GM12878 (cell line): ENCODE measurements around the gene PALD1. TPM values are rescaled to one million over a fixed set of nuclear protein-coding genes. Genes with fewer than 3 reads are reported as not detected.

Source experiments
- ATAC-seq: fragments of 200-7000 bp; cut with Tn5 transposase; 3 replicates; pipeline ENCODE4 v1.9.1; 2020; ENCODE audit warnings: mild to moderate bottlenecking, moderate library complexity
- BruUV-seq: library from RNA; stranded (reverse); fragments of 400-500 nt; replicated peaks from 2 replicates; lab custom pipeline; 2021; lab: Mats Ljungman, UMichigan
- CTCF ChIA-PET: fragments of 300-600 bp; sonication (Branson Sonifier 250); formaldehyde crosslinking; extraction: SDS; loops from one replicate; lab custom pipeline; 2021; ENCODE audit warnings: inconsistent platforms; lab: Yijun Ruan, JAX
- POLR2A ChIA-PET: fragments of 350-600 bp; formaldehyde crosslinking; extraction: SDS; loops from one replicate; lab custom pipeline; 2021; ENCODE audit warnings: inconsistent platforms; lab: Charles Lee
- RAD21 ChIA-PET: fragments of 300-600 bp; sonication (Branson Sonifier 250); formaldehyde crosslinking; loops from one replicate; lab custom pipeline; 2023; ENCODE audit warnings: antibody characterized with exemption; ENCODE audit not compliant: unreplicated experiment; lab: Charles Lee
- SMC1A ChIA-PET: fragments of 300-600 bp; sonication (Branson Sonifier 250); formaldehyde crosslinking; loops from one replicate; lab custom pipeline; 2023; ENCODE audit not compliant: unreplicated experiment, uncharacterized antibody; lab: Charles Lee
- DNase-seq: peaks from one replicate; pipeline ENCODE4 v3.0.0-alpha.2; 2011; ENCODE audit warnings: low read depth, low spot score
- FAIRE-seq: peaks from 3 replicates; lab custom pipeline; 2011; peaks lifted over from hg19 to GRCh38; lab: Jason Lieb, UNC
- H2AFZ ChIP-seq: 2 replicates; pipeline ENCODE4 v1.6.0; 2011; ENCODE audit warnings: low read depth, low read length, control low read depth; ENCODE audit not compliant: control insufficient read depth
- H3K27ac ChIP-seq: 2 replicates; pipeline ENCODE4 v1.5.1; 2011; ENCODE audit warnings: control low read depth; ENCODE audit not compliant: control insufficient read depth, insufficient read depth
- H3K27me3 ChIP-seq, 2 experiments: replicated peaks in 1 of 2; 2 replicates each; pipeline versions ENCODE4 v1.6.0 to v1.6.1; 2011; ENCODE audit warnings: low read length in 1 of 2; ENCODE audit not compliant: control insufficient read depth in 2 of 2, insufficient read depth in 2 of 2
- H3K36me3 ChIP-seq, 2 experiments: 2 replicates each; pipeline ENCODE4 v1.5.1; 2011; ENCODE audit warnings: low read length in 1 of 2; ENCODE audit not compliant: control insufficient read depth in 2 of 2, insufficient read depth in 2 of 2
- H3K4me1 ChIP-seq: 2 replicates; pipeline ENCODE4 v1.6.1; 2011; ENCODE audit warnings: mild to moderate bottlenecking, low read length, moderate library complexity, mixed read lengths; ENCODE audit not compliant: control insufficient read depth, insufficient read depth
- H3K4me2 ChIP-seq: 2 replicates; pipeline ENCODE4 v1.6.0; 2011; ENCODE audit warnings: control low read depth; ENCODE audit not compliant: control insufficient read depth, insufficient read depth
- H3K4me3 ChIP-seq: fragments of 200-600 bp; sonication (generic); 2 replicates; pipeline ENCODE4 v1.5.1; 2016
- H3K79me2 ChIP-seq: 2 replicates; pipeline ENCODE4 v1.6.0; 2011; ENCODE audit warnings: low read length; ENCODE audit not compliant: control insufficient read depth, insufficient read depth
- H3K9ac ChIP-seq: 2 replicates; pipeline ENCODE4 v1.8.0; 2011; ENCODE audit warnings: low read length, control low read depth, mixed read lengths; ENCODE audit not compliant: control insufficient read depth, insufficient read depth
- H3K9me3 ChIP-seq: replicated peaks from 3 replicates; pipeline ENCODE4 v1.5.1; 2011; ENCODE audit warnings: mild to moderate bottlenecking, low read length; ENCODE audit not compliant: control insufficient read depth, insufficient read depth
- H4K20me1 ChIP-seq: 2 replicates; pipeline ENCODE4 v1.6.0; 2011; ENCODE audit not compliant: control insufficient read depth, insufficient read depth
- CBX5 ChIP-seq: sonication (generic); IDR thresholded peaks from 2 replicates; pipeline ENCODE4 v1.6.1; 2016; ENCODE audit warnings: low read depth, moderate library complexity, mild to moderate bottlenecking, inconsistent platforms
- CREM ChIP-seq: IDR thresholded peaks from 2 replicates; pipeline ENCODE4 v1.6.1; 2014; ENCODE audit warnings: antibody characterized with exemption, low read depth
- HCFC1 ChIP-seq: fragments of 150-350 bp; IDR thresholded peaks from 2 replicates; pipeline ENCODE4 v1.6.1; 2014; ENCODE audit warnings: low read length
- HDGF ChIP-seq: fragments of 450-650 bp; IDR thresholded peaks from 2 replicates; pipeline ENCODE4 v1.6.1; 2016; ENCODE audit warnings: antibody characterized with exemption
- IRF4 ChIP-seq: IDR thresholded peaks from 2 replicates; pipeline ENCODE4 v1.6.1; 2011; ENCODE audit warnings: low read depth, low read length
- LARP7 ChIP-seq: fragments of 450-650 bp; IDR thresholded peaks from 2 replicates; pipeline ENCODE4 v1.6.1; 2017; ENCODE audit warnings: mild to moderate bottlenecking
- MXI1 ChIP-seq: fragments of 150-350 bp; IDR thresholded peaks from 2 replicates; pipeline ENCODE4 v1.6.1; 2011; ENCODE audit warnings: low read depth, mild to moderate bottlenecking, inconsistent platforms, low read length, improper control_type of control experiment
- RUNX3 ChIP-seq: IDR thresholded peaks from 2 replicates; pipeline ENCODE4 v1.6.1; 2012; ENCODE audit warnings: low read length, inconsistent platforms
- SIX5 ChIP-seq: IDR thresholded peaks from 2 replicates; pipeline ENCODE4 v1.6.1; 2011; ENCODE audit warnings: mild to moderate bottlenecking, low read depth, low read length, moderate library complexity; ENCODE audit not compliant: severe bottlenecking
- SPI1 ChIP-seq: IDR thresholded peaks from 2 replicates; pipeline ENCODE4 v1.6.1; 2011; ENCODE audit warnings: low read depth, mild to moderate bottlenecking, low read length, moderate library complexity, borderline replicate concordance; ENCODE audit not compliant: insufficient read depth
- TCF3 ChIP-seq: IDR thresholded peaks from 2 replicates; pipeline ENCODE4 v1.6.1; 2012; ENCODE audit warnings: low read depth, mild to moderate bottlenecking, low read length, borderline replicate concordance; ENCODE audit not compliant: insufficient read depth
- WGBS: methylation state at CpG from one replicate; pipeline ENCODE4 v1.1.6; 2016; ENCODE audit warnings: low lambda C conversion rate; ENCODE audit not compliant: insufficient replicate concordance, insufficient coverage; ENCODE audit errors: missing lambda C conversion rate; 5-methylcytosine and 5-hydroxymethylcytosine counted together
- in situ Hi-C: fragments of 300-500 bp; cut with MboI; formaldehyde crosslinking; loops from 9 replicates; pipeline ENCODE4 v1.14.3; 2018; ENCODE audit warnings: mixed read lengths
- intact Hi-C: fragments of 100-400 bp; cut with micrococcal nuclease; formaldehyde crosslinking; loops from one replicate; pipeline ENCODE4 v1.14.2; 2022; ENCODE audit not compliant: unreplicated experiment
- polyA plus RNA-seq, 11 experiments: library from polyadenylated mRNA; depleted of rRNA in 4 of 11; unstranded in 6 of 11; stranded (reverse) in 5 of 11; fragments of >200 nt; fragmentation: Nextera tagmentation in 4 of 11; fragmentation: Illumina TruSeq in 1 of 11; extraction: Ambion mirVana in 4 of 11; extraction: Trizol in 1 of 11; gene quantifications; 1 replicate in 1 of 11; 2 replicates in 10 of 11; pipeline versions ENCODE4 v1.2.1 to v1.2.3, GENCODE V29; 2011 to 2016; ENCODE audit warnings: inconsistent platforms in 2 of 11, missing spikeins in 2 of 11, low read depth in 1 of 11
- total RNA-seq, 4 experiments: library from RNA; depleted of rRNA in 3 of 4; stranded (reverse); fragments of >200 nt in 3 of 4; fragmentation: Illumina TruSeq in 1 of 4; extraction: Trizol in 1 of 4; gene quantifications; 2 replicates each; pipeline versions ENCODE4 v1.2.1 to v1.2.3, GENCODE V29; 2013 to 2021
- TF ChIP-seq, protein P1 (sequence below): fragments of 450-650 bp; IDR thresholded peaks from 2 replicates; pipeline ENCODE4 v1.6.1; 2016; ENCODE audit warnings: mild to moderate bottlenecking, moderate library complexity, borderline replicate concordance
- TF ChIP-seq, protein P2 (sequence below): IDR thresholded peaks from 2 replicates; pipeline ENCODE4 v1.6.1; 2012; ENCODE audit warnings: mild to moderate bottlenecking, low read depth, low read length
- TF ChIP-seq, protein P3 (sequence below): fragments of 450-650 bp; IDR thresholded peaks from 2 replicates; pipeline ENCODE4 v1.6.1; 2017; ENCODE audit warnings: mild to moderate bottlenecking, low read depth, inconsistent platforms; ENCODE audit not compliant: poor library complexity, severe bottlenecking

PALD1 gene
- total and polyA plus RNA-seq, 10 of the 15 experiments (the other 5 are each of a cell fraction or from before 2014, with no cell fraction given) = 0.43 to 20.9 (median 9.0) TPM

DNA sequence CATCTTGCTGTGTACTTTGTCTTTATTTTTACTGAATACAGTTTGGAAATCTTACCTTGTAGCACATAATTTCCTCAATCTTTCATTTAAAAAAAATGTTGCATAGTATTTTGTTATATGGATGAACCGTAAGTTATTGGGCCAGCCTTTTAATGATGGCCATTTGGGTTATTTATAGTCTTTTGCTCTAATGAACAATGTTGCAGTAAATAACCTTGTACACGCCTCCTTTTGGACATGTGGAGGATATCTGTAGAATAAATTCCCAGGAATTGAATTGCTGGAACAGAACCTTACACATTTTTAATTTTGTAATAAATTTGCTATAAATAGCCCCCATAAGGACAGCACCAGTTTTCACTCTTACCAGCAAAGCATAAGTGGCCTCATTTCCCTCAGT, 136.6 kb downstream of the PALD1 start:
- no peaks in the 10 kb centered on the region for H4K20me1 ChIP-seq
- H3K4me2 ChIP-seq = no peak overlapping the region
- no peaks in the 10 kb centered on the region for H3K27me3 ChIP-seq
- ATAC-seq (no peak), DNase-seq (no peak), FAIRE-seq (no peak)
- no peaks in the 10 kb centered on the region for H3K36me3 ChIP-seq
- no peaks in the 10 kb centered on the region for H3K4me1 ChIP-seq
- intact Hi-C loops (no loop called here), in situ Hi-C loops (no loop called here)
- no peak overlapping the region for H2AFZ ChIP-seq
- no peaks in the 10 kb centered on the region for H3K79me2 ChIP-seq
- ChIA-PET SMC1A (interaction anchor here (1.4 kb wide), 1 partner anchor 55 kb away, joined by 4 read pairs; no protein-coding TSS in a partner anchor), RAD21 (no interaction called here), POLR2A (interaction anchor here (0.5 kb wide), 1 partner anchor 40 kb away, joined by 3 read pairs; no protein-coding TSS in a partner anchor), CTCF (interaction anchor here (0.8 to 1.4 kb wide), 2 partner anchors 56 to 65 kb away, joined by 3 to 5 read pairs; no protein-coding TSS in a partner anchor)
- no peak overlapping the region for H3K4me3 ChIP-seq
- H3K9ac ChIP-seq = no peak overlapping the region
- H3K27ac ChIP-seq = no peak overlapping the region
- WGBS = 67% methylated on average over 2 of the region's 2 CpGs
- H3K9me3 ChIP-seq = no peaks in the 10 kb centered on the region; the same call in 2 of the 3 replicates
- BruUV-seq = no TSS peak
- TF ChIP-seq HCFC1 (no peak), TCF3 (no peak), RUNX3 (no peak), MXI1 (no peak), LARP7 (no peak), IRF4 (no peak), SPI1 (no peak), CBX5 (no peak), SIX5 (no peak), CREM (no peak), HDGF (no peak)
- TF ChIP-seq, protein P1, sequence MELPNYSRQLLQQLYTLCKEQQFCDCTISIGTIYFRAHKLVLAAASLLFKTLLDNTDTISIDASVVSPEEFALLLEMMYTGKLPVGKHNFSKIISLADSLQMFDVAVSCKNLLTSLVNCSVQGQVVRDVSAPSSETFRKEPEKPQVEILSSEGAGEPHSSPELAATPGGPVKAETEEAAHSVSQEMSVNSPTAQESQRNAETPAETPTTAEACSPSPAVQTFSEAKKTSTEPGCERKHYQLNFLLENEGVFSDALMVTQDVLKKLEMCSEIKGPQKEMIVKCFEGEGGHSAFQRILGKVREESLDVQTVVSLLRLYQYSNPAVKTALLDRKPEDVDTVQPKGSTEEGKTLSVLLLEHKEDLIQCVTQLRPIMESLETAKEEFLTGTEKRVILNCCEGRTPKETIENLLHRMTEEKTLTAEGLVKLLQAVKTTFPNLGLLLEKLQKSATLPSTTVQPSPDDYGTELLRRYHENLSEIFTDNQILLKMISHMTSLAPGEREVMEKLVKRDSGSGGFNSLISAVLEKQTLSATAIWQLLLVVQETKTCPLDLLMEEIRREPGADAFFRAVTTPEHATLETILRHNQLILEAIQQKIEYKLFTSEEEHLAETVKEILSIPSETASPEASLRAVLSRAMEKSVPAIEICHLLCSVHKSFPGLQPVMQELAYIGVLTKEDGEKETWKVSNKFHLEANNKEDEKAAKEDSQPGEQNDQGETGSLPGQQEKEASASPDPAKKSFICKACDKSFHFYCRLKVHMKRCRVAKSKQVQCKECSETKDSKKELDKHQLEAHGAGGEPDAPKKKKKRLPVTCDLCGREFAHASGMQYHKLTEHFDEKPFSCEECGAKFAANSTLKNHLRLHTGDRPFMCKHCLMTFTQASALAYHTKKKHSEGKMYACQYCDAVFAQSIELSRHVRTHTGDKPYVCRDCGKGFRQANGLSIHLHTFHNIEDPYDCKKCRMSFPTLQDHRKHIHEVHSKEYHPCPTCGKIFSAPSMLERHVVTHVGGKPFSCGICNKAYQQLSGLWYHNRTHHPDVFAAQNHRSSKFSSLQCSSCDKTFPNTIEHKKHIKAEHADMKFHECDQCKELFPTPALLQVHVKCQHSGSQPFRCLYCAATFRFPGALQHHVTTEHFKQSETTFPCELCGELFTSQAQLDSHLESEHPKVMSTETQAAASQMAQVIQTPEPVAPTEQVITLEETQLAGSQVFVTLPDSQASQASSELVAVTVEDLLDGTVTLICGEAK = no peak
- TF ChIP-seq, protein P2, sequence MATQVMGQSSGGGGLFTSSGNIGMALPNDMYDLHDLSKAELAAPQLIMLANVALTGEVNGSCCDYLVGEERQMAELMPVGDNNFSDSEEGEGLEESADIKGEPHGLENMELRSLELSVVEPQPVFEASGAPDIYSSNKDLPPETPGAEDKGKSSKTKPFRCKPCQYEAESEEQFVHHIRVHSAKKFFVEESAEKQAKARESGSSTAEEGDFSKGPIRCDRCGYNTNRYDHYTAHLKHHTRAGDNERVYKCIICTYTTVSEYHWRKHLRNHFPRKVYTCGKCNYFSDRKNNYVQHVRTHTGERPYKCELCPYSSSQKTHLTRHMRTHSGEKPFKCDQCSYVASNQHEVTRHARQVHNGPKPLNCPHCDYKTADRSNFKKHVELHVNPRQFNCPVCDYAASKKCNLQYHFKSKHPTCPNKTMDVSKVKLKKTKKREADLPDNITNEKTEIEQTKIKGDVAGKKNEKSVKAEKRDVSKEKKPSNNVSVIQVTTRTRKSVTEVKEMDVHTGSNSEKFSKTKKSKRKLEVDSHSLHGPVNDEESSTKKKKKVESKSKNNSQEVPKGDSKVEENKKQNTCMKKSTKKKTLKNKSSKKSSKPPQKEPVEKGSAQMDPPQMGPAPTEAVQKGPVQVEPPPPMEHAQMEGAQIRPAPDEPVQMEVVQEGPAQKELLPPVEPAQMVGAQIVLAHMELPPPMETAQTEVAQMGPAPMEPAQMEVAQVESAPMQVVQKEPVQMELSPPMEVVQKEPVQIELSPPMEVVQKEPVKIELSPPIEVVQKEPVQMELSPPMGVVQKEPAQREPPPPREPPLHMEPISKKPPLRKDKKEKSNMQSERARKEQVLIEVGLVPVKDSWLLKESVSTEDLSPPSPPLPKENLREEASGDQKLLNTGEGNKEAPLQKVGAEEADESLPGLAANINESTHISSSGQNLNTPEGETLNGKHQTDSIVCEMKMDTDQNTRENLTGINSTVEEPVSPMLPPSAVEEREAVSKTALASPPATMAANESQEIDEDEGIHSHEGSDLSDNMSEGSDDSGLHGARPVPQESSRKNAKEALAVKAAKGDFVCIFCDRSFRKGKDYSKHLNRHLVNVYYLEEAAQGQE = no peak
- TF ChIP-seq, protein P3, sequence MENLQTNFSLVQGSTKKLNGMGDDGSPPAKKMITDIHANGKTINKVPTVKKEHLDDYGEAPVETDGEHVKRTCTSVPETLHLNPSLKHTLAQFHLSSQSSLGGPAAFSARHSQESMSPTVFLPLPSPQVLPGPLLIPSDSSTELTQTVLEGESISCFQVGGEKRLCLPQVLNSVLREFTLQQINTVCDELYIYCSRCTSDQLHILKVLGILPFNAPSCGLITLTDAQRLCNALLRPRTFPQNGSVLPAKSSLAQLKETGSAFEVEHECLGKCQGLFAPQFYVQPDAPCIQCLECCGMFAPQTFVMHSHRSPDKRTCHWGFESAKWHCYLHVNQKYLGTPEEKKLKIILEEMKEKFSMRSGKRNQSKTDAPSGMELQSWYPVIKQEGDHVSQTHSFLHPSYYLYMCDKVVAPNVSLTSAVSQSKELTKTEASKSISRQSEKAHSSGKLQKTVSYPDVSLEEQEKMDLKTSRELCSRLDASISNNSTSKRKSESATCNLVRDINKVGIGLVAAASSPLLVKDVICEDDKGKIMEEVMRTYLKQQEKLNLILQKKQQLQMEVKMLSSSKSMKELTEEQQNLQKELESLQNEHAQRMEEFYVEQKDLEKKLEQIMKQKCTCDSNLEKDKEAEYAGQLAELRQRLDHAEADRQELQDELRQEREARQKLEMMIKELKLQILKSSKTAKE = no peak
